Myocyte (in vitro differentiated cells): ENCODE data around the gene ZNF714. TPM values are rescaled to one million over a fixed set of nuclear protein-coding genes. Genes with fewer than 3 reads are reported as not detected.
A peak's percentile ranks its signal among the peaks of the same experiment; 100 is the strongest.

Experiments
- DNase-seq: peaks from one replicate; pipeline ENCODE4 v3.0.0-alpha.2; 2012; ENCODE audit warnings: low read depth
- total RNA-seq: library from RNA; depleted of rRNA; stranded (reverse); fragments of >200 nt; gene quantifications from 2 replicates; pipeline ENCODE4 v1.2.3, GENCODE V29; 2014

ZNF714 gene
- total RNA-seq, 1 donor from 2014 or later, result 14.3 TPM

DNA sequence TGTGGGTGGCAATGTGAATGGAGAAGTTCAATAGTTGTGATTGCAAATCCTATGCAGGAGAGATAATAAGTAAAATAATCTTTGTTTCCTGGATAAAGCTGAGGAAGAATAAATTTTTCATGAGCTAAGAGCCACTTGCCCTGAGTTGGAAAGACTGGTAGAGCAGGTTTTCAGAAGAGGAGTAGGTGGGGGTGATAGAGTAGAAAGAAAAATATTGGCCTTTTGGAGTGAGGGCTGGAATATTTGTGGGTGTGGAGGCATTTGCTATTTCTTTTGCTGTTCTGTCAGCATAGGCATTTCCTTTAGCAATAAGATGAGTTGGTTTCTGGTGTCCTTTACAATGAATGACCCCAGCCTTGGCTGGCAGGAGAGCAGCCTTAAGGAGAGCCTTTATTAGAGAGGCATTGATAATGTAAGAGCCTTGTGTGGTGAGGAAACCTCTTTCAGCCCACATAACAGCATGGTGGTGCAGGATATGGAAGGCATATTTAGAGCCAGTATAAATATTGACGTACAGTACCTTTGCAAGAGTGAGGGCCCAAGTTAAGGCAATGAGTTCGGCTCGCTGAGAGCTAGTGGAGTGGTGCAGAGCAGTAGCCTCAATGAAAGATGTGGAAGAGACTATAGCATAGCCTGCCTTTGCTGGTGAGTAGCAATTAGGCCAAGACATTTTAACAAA, 48.2 kb downstream of the ZNF714 start:
- DNase-seq, result no peak

DNA sequence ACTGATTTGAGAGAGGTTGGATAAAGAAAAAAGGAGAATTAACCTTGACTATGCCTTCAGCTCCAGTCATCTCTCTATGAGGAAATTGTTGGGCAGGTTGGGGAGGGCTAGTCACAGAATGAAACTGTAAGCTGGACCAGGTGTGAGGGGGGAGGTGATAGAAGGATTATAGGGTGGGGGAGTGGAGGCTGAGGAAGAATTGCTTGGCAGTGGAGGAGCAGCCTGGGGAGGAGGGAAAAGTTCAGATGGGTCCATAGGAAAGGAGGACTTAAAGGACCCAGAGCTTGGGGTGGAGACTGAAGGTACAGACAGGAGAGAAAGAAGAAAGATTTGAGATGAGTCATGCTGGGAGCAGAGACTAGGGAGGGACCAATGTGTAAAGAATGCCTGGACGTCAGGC, 51.6 kb downstream of the ZNF714 start:
- no peak for DNase-seq

DNA sequence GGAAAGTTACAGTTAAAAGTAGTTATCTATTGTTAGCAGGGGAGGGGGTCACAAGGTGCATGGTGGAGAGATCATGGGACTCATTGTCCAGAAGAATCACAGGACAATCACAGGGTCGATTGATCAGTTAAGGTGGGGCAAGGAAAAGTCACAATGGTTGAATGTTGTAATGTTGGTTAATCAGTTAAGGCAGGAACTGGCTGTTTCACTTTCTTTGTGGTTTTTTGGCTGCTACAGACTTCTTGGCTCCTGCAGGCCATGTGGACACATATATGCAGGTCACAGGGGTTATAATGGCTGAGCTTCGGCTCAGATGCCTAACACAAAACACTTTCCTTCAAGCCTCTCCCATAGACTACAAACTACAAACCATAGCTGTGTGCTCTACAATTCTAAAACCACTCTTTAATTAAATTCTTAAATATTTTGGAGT, 52.9 kb downstream of the ZNF714 start:
- DNase-seq, result no peak

DNA sequence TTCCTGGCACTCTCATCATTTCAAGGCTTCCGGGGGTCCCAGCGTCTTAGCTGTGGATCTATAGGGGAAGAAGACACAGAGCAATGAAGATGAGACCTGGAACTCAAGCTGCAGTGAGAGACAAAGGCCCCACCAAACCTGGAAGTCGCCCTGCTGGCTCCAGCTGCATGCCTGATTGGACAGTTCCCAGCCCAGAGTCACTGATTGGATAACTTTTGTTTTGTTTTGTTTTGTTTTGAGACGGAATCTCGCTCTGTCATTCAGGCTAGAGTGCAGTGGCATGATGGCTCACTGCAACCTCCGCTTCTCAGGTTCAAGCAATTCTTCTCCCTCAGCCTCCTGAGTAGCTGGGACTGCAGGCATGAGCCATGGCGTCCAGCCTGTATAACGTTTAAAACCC, 53.4 kb downstream of the ZNF714 start:
- no peak for DNase-seq

DNA sequence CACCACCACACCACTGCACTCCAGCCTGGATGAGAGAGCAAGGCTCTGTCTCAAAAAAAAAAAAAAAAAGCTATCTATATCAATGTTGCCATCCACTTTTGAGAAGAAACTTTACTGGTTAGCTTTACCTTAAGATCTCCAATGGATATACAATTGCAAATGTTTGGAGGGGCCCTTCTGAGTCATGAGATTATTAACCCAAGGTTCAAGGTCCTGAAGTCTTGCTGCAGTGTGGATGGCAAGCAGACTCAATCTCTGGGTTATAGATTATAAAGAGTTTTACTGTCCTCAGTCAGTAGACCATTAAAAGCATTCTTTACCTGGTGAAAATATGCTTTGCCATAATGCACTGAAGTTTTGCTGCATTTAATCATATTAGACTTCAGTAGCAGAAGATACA, 56.1 kb downstream of the ZNF714 start:
- DNase-seq, result no peak

DNA sequence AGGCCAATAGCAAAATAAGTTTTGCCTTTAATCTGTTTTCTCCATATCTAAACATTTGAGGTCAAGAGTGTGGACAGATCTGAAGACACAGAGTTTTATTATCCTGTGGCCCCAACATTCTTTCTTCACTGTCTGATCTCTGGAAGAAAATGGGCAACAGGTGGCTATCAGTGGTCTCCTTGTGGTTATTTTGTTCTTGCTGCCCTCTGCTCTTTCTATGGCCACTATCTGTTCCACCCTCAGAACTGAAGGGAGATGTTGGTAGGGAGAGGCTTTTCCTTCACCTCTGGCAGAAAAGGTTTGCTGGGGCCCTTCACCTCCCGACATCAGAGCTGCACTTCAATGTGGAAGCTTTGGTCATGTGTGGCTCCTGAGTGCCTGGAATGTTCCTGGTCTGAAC, 59.0 kb downstream of the ZNF714 start:
- peak; percentile 53 for DNase-seq

DNA sequence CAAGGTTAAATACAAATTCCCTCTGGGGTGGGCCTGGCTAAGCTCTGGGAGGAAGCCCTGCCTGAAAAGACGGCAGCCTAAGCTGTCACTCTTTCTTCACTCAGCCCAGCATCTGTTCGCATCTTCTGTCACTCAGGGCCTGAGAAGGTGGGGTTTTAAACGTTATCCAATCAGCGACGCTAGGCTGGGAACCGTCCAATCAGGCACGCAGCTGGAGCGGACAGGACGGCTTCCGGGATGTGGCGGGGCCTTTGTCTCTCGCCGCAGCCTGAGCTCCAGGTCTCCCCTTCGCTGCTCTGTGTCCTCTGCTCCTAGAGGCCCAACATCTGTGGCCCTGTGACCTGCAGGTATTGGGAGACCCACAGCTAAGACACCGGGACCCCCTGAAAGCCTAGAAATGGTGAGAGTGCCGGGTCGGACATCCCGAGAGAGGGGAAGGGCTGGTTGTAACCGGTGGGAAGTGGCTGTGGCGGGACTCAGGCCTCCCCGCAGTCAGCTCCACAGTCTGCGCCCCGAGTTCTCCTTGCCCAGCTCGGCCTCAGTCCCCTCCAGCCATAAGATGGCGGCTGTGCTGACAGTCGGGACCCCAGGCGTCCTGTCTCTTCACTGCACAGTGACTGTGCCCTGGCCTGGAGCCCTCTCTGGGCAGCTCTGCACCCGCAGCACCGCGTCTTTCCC, 59.9 kb downstream of the ZNF714 start, which contains the start of gene ZNF431:
TSS of gene ZNF431 (plus strand) at position 254 of the 678 bp plus-strand sequence. CDS start at position 398, 144 bp downstream.
- peak; percentile 99 for DNase-seq

DNA sequence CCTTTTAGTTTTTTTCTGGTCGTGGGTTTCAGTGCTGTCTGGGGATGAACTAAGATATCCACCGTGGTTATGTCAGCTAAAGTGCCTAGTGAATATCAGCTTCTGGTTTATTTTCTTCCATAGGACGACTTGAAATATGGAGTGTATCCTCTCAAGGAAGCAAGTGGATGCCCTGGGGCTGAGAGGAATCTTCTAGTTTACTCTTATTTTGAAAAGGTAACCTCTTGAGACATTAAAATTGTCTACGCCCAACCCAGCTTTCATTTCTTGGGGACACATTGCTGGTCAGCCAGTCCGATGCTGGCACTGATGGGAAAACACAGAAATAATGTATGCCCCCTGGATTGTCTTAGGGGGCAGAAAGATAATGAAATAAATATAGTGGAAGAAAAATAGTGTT, 61.4 kb downstream of the ZNF714 start:
- peak; percentile 14 for DNase-seq

DNA sequence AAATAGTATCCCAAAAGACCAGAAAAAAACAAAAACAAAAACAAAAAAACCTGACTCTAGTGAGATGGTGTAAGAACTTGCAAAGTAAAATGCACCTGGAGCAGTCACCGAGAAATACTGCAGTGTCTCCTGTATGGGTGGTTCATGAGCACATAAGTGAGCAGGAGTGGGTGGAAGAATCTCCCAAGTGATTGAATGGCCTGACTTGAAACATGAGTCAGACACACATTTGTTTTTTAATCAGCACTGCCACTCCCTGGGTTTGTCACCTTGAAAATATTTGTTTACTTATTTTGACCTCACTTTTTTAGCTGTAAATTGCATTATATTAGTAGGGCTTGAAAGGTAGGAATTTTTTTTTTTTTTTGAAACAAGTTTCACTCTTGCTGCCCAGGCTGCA, 61.9 kb downstream of the ZNF714 start:
- DNase-seq, result peak; percentile 50

DNA sequence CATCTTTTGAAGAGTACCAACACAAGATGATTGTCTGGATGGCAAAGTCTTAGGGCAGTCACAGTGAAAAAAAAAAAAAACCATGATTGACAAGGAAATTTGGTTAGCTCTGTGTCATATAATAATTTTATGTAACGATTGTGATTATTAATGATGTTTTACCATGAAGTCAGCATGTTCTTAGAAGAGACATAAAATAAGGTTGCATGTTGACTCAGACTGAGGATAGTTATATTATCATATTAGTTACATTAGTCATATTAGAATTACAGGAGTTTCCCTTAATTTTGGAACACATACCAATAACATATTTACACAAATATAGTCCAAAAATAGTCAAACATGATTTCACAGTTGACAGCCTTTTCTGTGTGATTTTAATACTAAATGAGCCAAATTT, 65.5 kb downstream of the ZNF714 start:
- DNase-seq, result no peak

DNA sequence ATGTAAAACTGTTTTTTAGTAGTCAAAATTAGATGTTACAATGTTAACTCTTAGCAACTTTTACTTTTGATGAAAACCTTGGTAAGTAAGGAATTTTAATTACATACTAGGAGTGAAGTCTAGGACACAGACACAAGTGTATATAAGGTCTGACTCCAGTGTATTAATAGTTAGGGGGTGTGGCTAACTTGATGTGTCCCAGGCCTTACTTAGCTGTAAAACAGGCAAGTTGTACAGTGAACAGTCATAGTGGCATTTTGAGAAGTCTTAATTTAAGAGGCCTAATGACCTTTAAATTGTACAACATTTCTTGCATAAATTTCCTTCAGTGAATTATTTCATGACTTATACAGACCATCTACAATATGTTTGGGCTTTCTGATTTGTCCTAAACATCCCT, 66.7 kb downstream of the ZNF714 start:
- no peak for DNase-seq

DNA sequence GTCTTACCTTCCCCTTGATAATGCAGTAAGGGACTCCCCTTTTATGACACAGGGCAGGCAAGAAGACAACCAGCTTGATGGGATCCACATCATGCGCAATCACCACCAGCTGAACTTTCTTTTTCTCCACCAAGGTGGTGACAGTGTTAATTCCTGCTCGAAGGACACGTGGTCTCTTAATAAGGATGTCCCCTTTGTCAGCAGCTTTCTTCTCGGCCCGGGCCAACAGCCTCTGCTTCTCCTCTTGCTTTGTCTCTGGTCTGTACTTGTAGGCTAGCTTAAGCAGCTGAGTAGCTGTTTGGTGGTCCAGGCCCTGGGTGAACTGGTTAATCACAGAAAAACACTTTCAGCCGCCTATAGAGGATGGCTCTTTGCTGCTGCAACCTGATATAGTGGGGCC, 67.9 kb downstream of the ZNF714 start:
- DNase-seq, result no peak

DNA sequence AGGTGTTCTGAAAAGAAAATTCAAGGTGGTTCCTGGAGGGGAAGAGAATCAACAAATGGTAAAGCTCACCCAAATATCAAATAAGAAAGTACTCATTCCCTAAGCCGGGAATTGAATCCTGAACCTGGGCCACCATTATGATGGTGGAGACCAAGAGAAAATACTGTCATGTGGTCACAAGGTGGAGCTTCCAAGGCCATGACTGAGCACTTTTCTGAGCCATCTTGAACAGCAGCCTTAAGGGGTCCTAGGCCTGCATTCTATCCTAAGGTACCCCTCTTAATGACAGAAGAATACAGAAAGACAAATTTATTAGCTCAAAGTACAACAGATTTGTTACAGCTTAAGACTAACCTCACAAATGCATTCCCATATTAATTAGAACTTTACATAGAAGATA, 69.5 kb downstream of the ZNF714 start:
- no peak for DNase-seq

DNA sequence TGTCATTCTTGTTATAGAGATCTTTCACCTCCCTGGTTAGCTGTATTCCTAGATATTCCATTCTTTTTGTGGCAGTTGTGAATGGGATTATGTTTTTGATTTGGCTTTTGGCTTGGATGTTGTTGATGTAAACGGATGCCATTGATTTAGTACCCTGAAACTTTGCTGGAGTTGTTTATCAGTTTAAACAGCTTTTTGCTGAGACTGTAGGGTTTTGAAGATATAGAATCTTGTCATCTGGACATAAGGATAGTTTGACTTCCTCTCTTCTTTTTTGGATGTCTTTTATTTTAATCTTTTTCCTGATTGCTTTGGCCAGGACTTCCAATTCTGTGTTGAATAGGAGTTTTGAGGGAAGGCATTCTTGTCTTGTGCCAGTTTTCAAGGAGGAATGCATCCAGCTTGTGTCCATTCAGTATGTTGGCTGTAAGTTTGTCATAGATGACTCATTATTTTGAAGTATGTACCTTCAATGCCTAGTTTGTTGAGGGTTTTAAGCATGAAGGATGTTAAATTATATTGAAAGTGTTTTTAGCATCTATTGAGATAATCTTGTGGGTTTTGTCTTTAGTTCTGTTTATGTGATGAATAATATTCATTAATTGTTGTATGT, 76.6 kb downstream of the ZNF714 start:
- no peak for DNase-seq

DNA sequence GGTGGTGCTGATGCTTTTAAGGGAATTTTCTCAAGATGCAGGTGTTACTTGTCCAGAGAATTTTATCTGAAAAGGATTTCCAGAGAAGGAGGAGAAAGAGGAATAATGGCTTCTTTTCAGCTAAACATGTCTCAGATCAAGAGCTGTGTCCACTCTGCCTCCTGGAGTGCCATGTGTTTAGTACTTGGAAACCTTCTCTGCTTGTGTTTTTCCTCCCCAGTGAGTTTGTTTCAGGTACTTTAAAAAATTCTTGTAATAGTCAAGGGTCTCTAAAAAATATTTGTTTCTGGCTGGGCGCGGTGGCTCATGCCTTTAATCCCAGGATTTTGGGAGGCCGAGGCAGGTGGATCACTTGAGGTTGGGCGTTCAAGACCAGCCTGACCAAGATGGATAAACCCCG, 82.5 kb downstream of the ZNF714 start:
- DNase-seq, result no peak

DNA sequence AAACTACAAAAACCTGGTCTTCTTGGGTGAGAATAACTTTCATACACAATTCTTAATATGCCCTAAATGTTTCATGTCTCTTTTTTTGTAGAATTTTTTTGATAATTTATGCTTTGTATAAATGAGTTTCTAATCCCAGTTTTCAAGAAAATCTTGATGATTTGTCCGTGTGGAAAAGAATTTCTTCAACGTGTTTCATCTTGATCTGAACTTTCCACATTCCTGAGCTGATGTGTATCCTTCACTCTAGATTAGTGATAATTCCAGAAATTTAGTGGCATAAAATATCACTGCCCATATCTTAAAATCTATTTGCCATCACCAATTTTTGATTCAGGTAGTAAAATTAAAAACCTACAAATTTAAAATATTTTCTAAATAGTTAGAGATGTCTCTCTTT, 84.4 kb downstream of the ZNF714 start:
- no peak for DNase-seq

Other genes starting within 250 kb of the ZNF714 start
- 8.8 and 8.9 TPM in 2 replicates for gene ZNF85, start 159.0 kb upstream of the ZNF714 start, total RNA-seq
- gene ZNF430, start 61.5 kb upstream of the ZNF714 start, total RNA-seq, result 6.7 TPM in 2 replicates
- gene ZNF431, start 59.8 kb downstream of the ZNF714 start, total RNA-seq, result 16.2 and 19.7 TPM in 2 replicates
- 9.4 and 10.0 TPM in 2 replicates for gene ZNF708, start 247.2 kb downstream of the ZNF714 start, total RNA-seq